ENCODE results near the gene STPG4. TPM values are rescaled to one million over a fixed set of nuclear protein-coding genes. Genes with fewer than 3 reads are reported as not detected.

The STPG4 gene
- total RNA-seq, 4 donors from 2014 or later, result not detected

- Histone ChIP-seq H3K4me1 (peaks cover 53 to 77% (median 67%) of the 10 kb centered on the region in 4 donors), H3K4me3 (no peak overlapping the region), H3K27me3 (no peaks in the 10 kb centered on the region), H3K27ac (replicated peaks in 1 of 4) (no peak overlapping the region), H3K36me3 (no peaks in the 10 kb centered on the region), H3K9me3 (no peaks in the 10 kb centered on the region)
- intact Hi-C loops (cut with DNase I), result no loop called here
- TF ChIP-seq POLR2AphosphoS5 (IDR thresholded peaks at IDR 0.05) (no peak), EP300 (IDR thresholded peaks at IDR 0.05) (no peak), POLR2A (IDR thresholded peaks at IDR 0.05; ENCODE audit: low read depth) (no peak), CTCF (IDR thresholded peaks at IDR 0.05) (no peak)
- whole genome bisulfite sequencing, result 91% methylated on average over 4 of the region's 6 CpGs
- DNase-seq (ENCODE audit: extremely low spot score), result no peak
Observed at GRCh38 chr2:47083005-47083404, 72.1 kb downstream of the STPG4 start.

GRCh38 chr2:47080888-47081301 is 74.2 kb downstream of the STPG4 start:
- 73% methylated on average over 4 of the region's 7 CpGs for WGBS
- no peaks in the 10 kb centered on the region for H3K9me3 ChIP-seq
- no peaks in the 10 kb centered on the region for H3K27me3 ChIP-seq
- no peak overlapping the region for H3K4me3 ChIP-seq
- no peaks in the 10 kb centered on the region for H3K36me3 ChIP-seq
- intact Hi-C loops (cut with DNase I), result no loop called here
- H3K27ac ChIP-seq (replicated peaks in 1 of 4), result no peak overlapping the region
- no peak for TF ChIP-seq EP300 (IDR thresholded peaks at IDR 0.05)
- no peak for TF ChIP-seq CTCF (IDR thresholded peaks at IDR 0.05)
- TF ChIP-seq POLR2AphosphoS5 (IDR thresholded peaks at IDR 0.05), result no peak
- no peak for TF ChIP-seq POLR2A (IDR thresholded peaks at IDR 0.05; ENCODE audit: low read depth)
- no peak for DNase-seq (ENCODE audit: extremely low spot score)
- peaks cover 51 to 80% (median 68%) of the 10 kb centered on the region in 4 donors for H3K4me1 ChIP-seq

GRCh38 chr2:47079515-47080412 is 75.3 kb downstream of the STPG4 start:
- H3K36me3 ChIP-seq, result peaks cover 0 to 3% (median under 1%) of the 10 kb centered on the region in 4 donors
- no peaks in the 10 kb centered on the region for H3K27me3 ChIP-seq
- no peak overlapping the region for H3K4me3 ChIP-seq
- DNase-seq (ENCODE audit: extremely low spot score), result no peak
- H3K4me1 ChIP-seq, result peaks cover 53 to 81% (median 70%) of the 10 kb centered on the region in 4 donors
- H3K27ac ChIP-seq (replicated peaks in 1 of 4), result peak overlapping the region; percentile 17 to 89 (median 58)
- WGBS, result 34% methylated on average over 10 of the region's 11 CpGs
- TF ChIP-seq POLR2AphosphoS5 (IDR thresholded peaks at IDR 0.05) (peak; percentile 6 to 10), CTCF (IDR thresholded peaks at IDR 0.05) (no peak), EP300 (IDR thresholded peaks at IDR 0.05) (no peak)
- no peaks in the 10 kb centered on the region for H3K9me3 ChIP-seq
- intact Hi-C loops (cut with DNase I), result loop anchor here (5.0 to 10.0 kb wide), 3 partner anchors 87 to 193 kb away; partner anchors contain the start of gene MCFD2

- Histone ChIP-seq H3K27ac (replicated peaks in 1 of 4) (peak overlapping the region; percentile 44 to 89 (median 69)), H3K4me3 (no peak overlapping the region), H3K27me3 (no peaks in the 10 kb centered on the region), H3K9me3 (no peaks in the 10 kb centered on the region), H3K36me3 (peaks cover 0 to 13% (median 6%) of the 10 kb centered on the region in 4 donors), H3K4me1 (peaks cover 48 to 78% (median 68%) of the 10 kb centered on the region in 4 donors)
- 72% methylated on average over 8 of the region's 17 CpGs for WGBS
- intact Hi-C loops (cut with DNase I), result loop anchor here (5.0 to 10.0 kb wide), 3 partner anchors 87 to 193 kb away; partner anchors contain the start of gene MCFD2
- TF ChIP-seq EP300 (IDR thresholded peaks at IDR 0.05) (no peak), POLR2A (IDR thresholded peaks at IDR 0.05; ENCODE audit: low read depth) (no peak)
- DNase-seq (ENCODE audit: extremely low spot score), result no peak
Observed at GRCh38 chr2:47078541-47079482, 76.3 kb downstream of the STPG4 start.

Data from esophagus muscularis mucosa (tissue), 4 donors.